Neural cell (in vitro differentiated cells): ENCODE results near the gene SLC38A1. TPM values are rescaled to one million over a fixed set of nuclear protein-coding genes. Genes with fewer than 3 reads are reported as not detected.

Experiments
- H2AFZ ChIP-seq: fragments of 200-600, 300-800 bp; sonication (generic), shearing (Covaris generic); 2 replicates; pipeline ENCODE4 v1.6.0; 2014; ENCODE audit warnings: low read depth, mild to moderate bottlenecking, antibody characterized with exemption, low read length, moderate library complexity
- H3F3A ChIP-seq: fragments of 200-600 bp; shearing (Covaris generic); 2 replicates; pipeline ENCODE4 v1.6.1; 2016; ENCODE audit warnings: mild to moderate bottlenecking, moderate library complexity, mixed read lengths, antibody characterized with exemption, low read length; ENCODE audit not compliant: insufficient read depth, poor library complexity, severe bottlenecking
- H3K27ac ChIP-seq: fragments of 200-600, 300-800 bp; sonication (generic), shearing (Covaris generic); 2 replicates; pipeline ENCODE4 v1.5.1; 2014; ENCODE audit warnings: mild to moderate bottlenecking, low read length, moderate library complexity
- H3K27me3 ChIP-seq: fragments of 300-800, 200-600 bp; sonication (generic), shearing (Covaris generic); 2 replicates; pipeline ENCODE4 v1.6.0; 2014; ENCODE audit warnings: mild to moderate bottlenecking, low read depth, low read length, moderate library complexity; ENCODE audit not compliant: insufficient read depth
- H3K36me3 ChIP-seq: fragments of 300-800, 200-600 bp; sonication (generic), shearing (Covaris generic); 2 replicates; pipeline ENCODE4 v1.5.1; 2014; ENCODE audit warnings: mild to moderate bottlenecking, antibody characterized with exemption, low read length, moderate library complexity; ENCODE audit not compliant: insufficient read depth
- H3K4me2 ChIP-seq: fragments of 300-800, 200-600 bp; sonication (generic), shearing (Covaris generic); 2 replicates; pipeline ENCODE4 v1.6.0; 2014; ENCODE audit warnings: mild to moderate bottlenecking, low read length
- H3K4me3 ChIP-seq: fragments of 300-800, 200-600 bp; sonication (generic), shearing (Covaris generic); 2 replicates; pipeline ENCODE4 v1.5.1; 2014; ENCODE audit warnings: mild to moderate bottlenecking, low read length, moderate library complexity
- H3K79me2 ChIP-seq: fragments of 200-600 bp; shearing (Covaris generic); replicated peaks from 2 replicates; pipeline ENCODE4 v1.6.0; 2014; ENCODE audit warnings: mild to moderate bottlenecking, low read length, moderate library complexity; ENCODE audit not compliant: insufficient read depth
- H3K9ac ChIP-seq: fragments of 300-800, 200-600 bp; sonication (generic), shearing (Covaris generic); 2 replicates; pipeline ENCODE4 v1.6.1; 2016; ENCODE audit warnings: mild to moderate bottlenecking, low read length, mixed read lengths
- H3K9me2 ChIP-seq: fragments of 200-600 bp; shearing (Covaris generic); 2 replicates; pipeline ENCODE4 v1.6.1; 2016; ENCODE audit warnings: mild to moderate bottlenecking, low read length, mixed read lengths; ENCODE audit not compliant: insufficient read depth
- H3K9me3 ChIP-seq: fragments of 200-600, 300-800 bp; sonication (generic), shearing (Covaris generic); 2 replicates; pipeline ENCODE4 v1.6.1; 2016; ENCODE audit warnings: mild to moderate bottlenecking, mixed run types, low read length, moderate library complexity, mixed read lengths
- H4K20me1 ChIP-seq: fragments of 200-600 bp; shearing (Covaris generic); 2 replicates; pipeline ENCODE4 v1.6.1; 2016; ENCODE audit warnings: mild to moderate bottlenecking, mixed run types; ENCODE audit not compliant: insufficient read depth
- EP300 ChIP-seq: fragments of 450-650 bp; conservative IDR thresholded peaks from 2 replicates; pipeline ENCODE4 v1.6.1; 2014; ENCODE audit warnings: antibody characterized with exemption, mild to moderate bottlenecking, moderate library complexity; ENCODE audit not compliant: poor library complexity, severe bottlenecking
- EZH2 ChIP-seq: fragments of 200-600, 300-800 bp; shearing (Covaris generic), sonication (generic); IDR thresholded peaks from 2 replicates; pipeline ENCODE4 v1.6.1; 2014; ENCODE audit warnings: antibody characterized with exemption, low read length, borderline replicate concordance, mild to moderate bottlenecking; ENCODE audit not compliant: insufficient read depth, poor library complexity, severe bottlenecking
- MXI1 ChIP-seq: fragments of 450-650 bp; conservative IDR thresholded peaks from 2 replicates; pipeline ENCODE4 v1.6.1; 2014; ENCODE audit warnings: antibody characterized with exemption, mild to moderate bottlenecking; ENCODE audit not compliant: poor library complexity, severe bottlenecking
- POLR2AphosphoS5 ChIP-seq: IDR thresholded peaks from 2 replicates; pipeline ENCODE4 v1.6.1; 2012
- RAD21 ChIP-seq: fragments of 450-650 bp; conservative IDR thresholded peaks from 2 replicates; pipeline ENCODE4 v1.6.1; 2014; ENCODE audit warnings: antibody characterized with exemption, mild to moderate bottlenecking, moderate library complexity
- REST ChIP-seq: IDR thresholded peaks from 2 replicates; pipeline ENCODE4 v1.6.1; 2012; ENCODE audit warnings: borderline replicate concordance
- SMC3 ChIP-seq: fragments of 450-650 bp; conservative IDR thresholded peaks from 2 replicates; pipeline ENCODE4 v1.6.1; 2014; ENCODE audit warnings: antibody characterized with exemption, mild to moderate bottlenecking, moderate library complexity; ENCODE audit not compliant: poor library complexity
- TAF1 ChIP-seq: IDR thresholded peaks from 2 replicates; pipeline ENCODE4 v1.6.1; 2012; ENCODE audit warnings: low read depth
- polyA plus RNA-seq: library from polyadenylated mRNA; depleted of rRNA; stranded (reverse); fragments of >200 nt; gene quantifications from 2 replicates; pipeline ENCODE4 v1.2.3, GENCODE V29; 2014
- TF ChIP-seq, protein P1 (sequence below): fragments of 450-650 bp; IDR thresholded peaks from 2 replicates; pipeline ENCODE4 v1.5.1; 2014; ENCODE audit warnings: antibody characterized with exemption, mild to moderate bottlenecking, moderate library complexity; ENCODE audit not compliant: poor library complexity, severe bottlenecking

Gene SLC38A1
- polyA plus RNA-seq, 1 donor from 2014 or later = 124 TPM

- no peak overlapping the region for H3K4me3 ChIP-seq
Measured at GRCh38 chr12:46282829-46283228, 14.0 kb upstream of the SLC38A1 start.

GRCh38 chr12:46276756-46277155, 7.9 kb upstream of the SLC38A1 start:
- no peak overlapping the region for H3K27ac ChIP-seq
- no peaks in the 10 kb centered on the region for H4K20me1 ChIP-seq
- H3K9me3 ChIP-seq = no peaks in the 10 kb centered on the region
- H3K36me3 ChIP-seq = no peaks in the 10 kb centered on the region
- no peaks in the 10 kb centered on the region for H3F3A ChIP-seq
- H3K9ac ChIP-seq = no peak overlapping the region
- no peaks in the 10 kb centered on the region for H3K79me2 ChIP-seq
- H3K9me2 ChIP-seq = no peaks in the 10 kb centered on the region
- H3K4me3 ChIP-seq = no peak overlapping the region
- H3K4me2 ChIP-seq = no peak overlapping the region
- H3K27me3 ChIP-seq = no peaks in the 10 kb centered on the region
- H2AFZ ChIP-seq = no peak overlapping the region
- TF ChIP-seq POLR2AphosphoS5 (no peak), RAD21 (no peak), EZH2 (no peak), EP300 (no peak), REST (no peak), TAF1 (no peak), MXI1 (no peak), SMC3 (no peak)
- TF ChIP-seq, protein P1, sequence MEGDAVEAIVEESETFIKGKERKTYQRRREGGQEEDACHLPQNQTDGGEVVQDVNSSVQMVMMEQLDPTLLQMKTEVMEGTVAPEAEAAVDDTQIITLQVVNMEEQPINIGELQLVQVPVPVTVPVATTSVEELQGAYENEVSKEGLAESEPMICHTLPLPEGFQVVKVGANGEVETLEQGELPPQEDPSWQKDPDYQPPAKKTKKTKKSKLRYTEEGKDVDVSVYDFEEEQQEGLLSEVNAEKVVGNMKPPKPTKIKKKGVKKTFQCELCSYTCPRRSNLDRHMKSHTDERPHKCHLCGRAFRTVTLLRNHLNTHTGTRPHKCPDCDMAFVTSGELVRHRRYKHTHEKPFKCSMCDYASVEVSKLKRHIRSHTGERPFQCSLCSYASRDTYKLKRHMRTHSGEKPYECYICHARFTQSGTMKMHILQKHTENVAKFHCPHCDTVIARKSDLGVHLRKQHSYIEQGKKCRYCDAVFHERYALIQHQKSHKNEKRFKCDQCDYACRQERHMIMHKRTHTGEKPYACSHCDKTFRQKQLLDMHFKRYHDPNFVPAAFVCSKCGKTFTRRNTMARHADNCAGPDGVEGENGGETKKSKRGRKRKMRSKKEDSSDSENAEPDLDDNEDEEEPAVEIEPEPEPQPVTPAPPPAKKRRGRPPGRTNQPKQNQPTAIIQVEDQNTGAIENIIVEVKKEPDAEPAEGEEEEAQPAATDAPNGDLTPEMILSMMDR = no peak

More at GRCh38 chr12:46282829-46283228, 14.0 kb upstream of the SLC38A1 start:
- Histone ChIP-seq H3F3A (no peaks in the 10 kb centered on the region), H3K9ac (no peak overlapping the region), H4K20me1 (no peaks in the 10 kb centered on the region), H3K79me2 (no peaks in the 10 kb centered on the region), H3K4me2 (no peak overlapping the region), H3K9me3 (peaks cover 10% of the 10 kb centered on the region), H3K9me2 (no peaks in the 10 kb centered on the region), H2AFZ (no peak overlapping the region), H3K27ac (no peak overlapping the region), H3K36me3 (no peaks in the 10 kb centered on the region), H3K27me3 (no peaks in the 10 kb centered on the region)
- no peak for TF ChIP-seq EZH2
- TF ChIP-seq TAF1 = no peak
- TF ChIP-seq SMC3 = no peak

- H3K27ac ChIP-seq = no peak overlapping the region
- H3F3A ChIP-seq = no peaks in the 10 kb centered on the region
- no peaks in the 10 kb centered on the region for H3K36me3 ChIP-seq
- no peaks in the 10 kb centered on the region for H3K9me2 ChIP-seq
- H3K9ac ChIP-seq = no peak overlapping the region
- H2AFZ ChIP-seq = no peak overlapping the region
- H4K20me1 ChIP-seq = no peaks in the 10 kb centered on the region
- no peaks in the 10 kb centered on the region for H3K9me3 ChIP-seq
- H3K27me3 ChIP-seq = no peaks in the 10 kb centered on the region
- H3K4me2 ChIP-seq = no peak overlapping the region
- no peak overlapping the region for H3K4me3 ChIP-seq
- TF ChIP-seq EP300 (no peak), REST (no peak), RAD21 (no peak), SMC3 (no peak)
- H3K79me2 ChIP-seq = peaks cover 30% of the 10 kb centered on the region
Measured at GRCh38 chr12:46271863-46272262, 3.0 kb upstream of the SLC38A1 start.
